ENCODE measurements around the gene CLCN6.

GRCh38 chr1:11873395-11874257, 67.6 kb downstream of the CLCN6 start:
- TF ChIP-seq FOXA1 (IDR thresholded peaks at IDR 0.05) (no peak), FOXM1 (IDR thresholded peaks at IDR 0.05; ENCODE audit: borderline replicate concordance) (no peak), FOXK2 (IDR thresholded peaks at IDR 0.05) (no peak), SP1 (IDR thresholded peaks at IDR 0.05) (no peak), BHLHE40 (IDR thresholded peaks at IDR 0.05; ENCODE audit: borderline replicate concordance) (no peak), SUZ12 (IDR thresholded peaks at IDR 0.05) (no peak)

Measured in HEK293T (cell line).